Keratinocyte (primary cell): ENCODE measurements around the gene TWIST1. TPM values are rescaled to one million over a fixed set of nuclear protein-coding genes. Genes with fewer than 3 reads are reported as not detected.

ENCODE experiments used
- DNase-seq: peaks from one replicate; pipeline ENCODE4 v3.0.0-alpha.2; 2011; ENCODE audit warnings: low read depth, missing footprints, low spot score
- FAIRE-seq: peaks from 2 replicates; lab custom pipeline; 2011; peaks lifted over from hg19 to GRCh38; lab: Jason Lieb, UNC
- H2AFZ ChIP-seq: 2 replicates; pipeline ENCODE4 v1.6.0; 2012; ENCODE audit warnings: low read length, control low read depth, inconsistent platforms; ENCODE audit not compliant: control insufficient read depth
- H3K27ac ChIP-seq: 2 replicates; pipeline ENCODE4 v1.5.1; 2011; ENCODE audit warnings: low read length; ENCODE audit not compliant: control insufficient read depth, insufficient read depth
- H3K27me3 ChIP-seq: 3 replicates; pipeline ENCODE4 v1.6.0; 2011; ENCODE audit warnings: low read length; ENCODE audit not compliant: control insufficient read depth, insufficient read depth; ENCODE audit errors: extremely low read depth
- H3K36me3 ChIP-seq, 2 experiments: 2 replicates in 1 of 2; 3 replicates in 1 of 2; pipeline ENCODE4 v1.5.1; 2011; ENCODE audit warnings: low read length in 2 of 2, mild to moderate bottlenecking in 1 of 2; ENCODE audit not compliant: control insufficient read depth in 2 of 2, insufficient read depth in 2 of 2; ENCODE audit errors: extremely low read depth in 1 of 2
- H3K4me1 ChIP-seq: 3 replicates; pipeline ENCODE4 v1.5.1; 2011; ENCODE audit warnings: low read length; ENCODE audit not compliant: control insufficient read depth, insufficient read depth; ENCODE audit errors: extremely low read depth
- H3K4me2 ChIP-seq: 3 replicates; pipeline ENCODE4 v1.6.0; 2011; ENCODE audit warnings: low read depth, low read length; ENCODE audit not compliant: control insufficient read depth, insufficient read depth; ENCODE audit errors: extremely low read depth
- H3K4me3 ChIP-seq, 3 experiments: fragments of 200-600 bp in 1 of 3; sonication (generic) in 1 of 3; 2 replicates in 2 of 3; 3 replicates in 1 of 3; pipeline ENCODE4 v1.5.1; 2011 to 2016; ENCODE audit warnings: low read length in 3 of 3, mild to moderate bottlenecking in 3 of 3, control low read depth in 2 of 3, inconsistent platforms in 1 of 3, low read depth in 1 of 3, mixed read lengths in 1 of 3, mixed run types in 1 of 3, moderate library complexity in 1 of 3; ENCODE audit not compliant: control insufficient read depth in 2 of 3, insufficient read depth in 2 of 3; ENCODE audit errors: extremely low read depth in 1 of 3
- H3K79me2 ChIP-seq: 2 replicates; pipeline ENCODE4 v1.6.0; 2012; ENCODE audit warnings: low read length; ENCODE audit not compliant: control insufficient read depth, insufficient read depth
- H3K9ac ChIP-seq: 3 replicates; pipeline ENCODE4 v1.6.0; 2011; ENCODE audit warnings: low read length; ENCODE audit not compliant: control insufficient read depth, insufficient read depth; ENCODE audit errors: extremely low read depth
- H3K9me1 ChIP-seq: 3 replicates; pipeline ENCODE4 v1.6.0; 2011; ENCODE audit warnings: low read length; ENCODE audit not compliant: control insufficient read depth, insufficient read depth; ENCODE audit errors: extremely low read depth
- H3K9me3 ChIP-seq: 2 replicates; pipeline ENCODE4 v1.5.1; 2012; ENCODE audit warnings: low read depth, low read length; ENCODE audit not compliant: control insufficient read depth
- H4K20me1 ChIP-seq: 3 replicates; pipeline ENCODE4 v1.6.0; 2011; ENCODE audit warnings: low read length; ENCODE audit not compliant: control insufficient read depth, insufficient read depth; ENCODE audit errors: extremely low read depth
- CTCF ChIP-seq, 3 experiments: IDR thresholded peaks in 1 of 3; conservative IDR thresholded peaks in 1 of 3; optimal IDR thresholded peaks in 1 of 3; 2 replicates in 2 of 3; 3 replicates in 1 of 3; pipeline versions ENCODE3 to v1.5.1; 2011; ENCODE audit warnings: low read length in 3 of 3, mild to moderate bottlenecking in 3 of 3, moderate library complexity in 2 of 3, control low read depth in 1 of 3, inconsistent platforms in 1 of 3; ENCODE audit not compliant: insufficient read depth in 2 of 3; ENCODE audit errors: extremely low read depth in 1 of 3
- EZH2 ChIP-seq: IDR thresholded peaks from one replicate; pipeline ENCODE4 v1.6.1; 2012; ENCODE audit warnings: inconsistent platforms, mild to moderate bottlenecking, low read length, moderate library complexity
- dilution Hi-C: fragments of 300-500 bp; cut with MboI; formaldehyde crosslinking; loops from one replicate; pipeline ENCODE4 v1.7.0; 2020; ENCODE audit warnings: low sequenced_read_pairs; ENCODE audit not compliant: extremely low pct_ligation_motif_present
- polyA plus RNA-seq, 5 experiments: library from polyadenylated mRNA; depleted of rRNA in 3 of 5; stranded (reverse) in 3 of 5; stranded (forward) in 1 of 5; unstranded in 1 of 5; fragments of >200 nt; gene quantifications; 1 replicate in 1 of 5; 2 replicates in 3 of 5; 3 replicates in 1 of 5; pipeline versions ENCODE4 v1.2.1 to v1.2.3, GENCODE V29; 2011 to 2012; ENCODE audit warnings: missing spikeins in 2 of 5, low read depth in 1 of 5, low replicate concordance in 1 of 5

TWIST1 gene
- polyA plus RNA-seq, 1 donor (not counting 4 experiments of a cell fraction or from before 2014, with no cell fraction given) = 1.5 TPM

DNA sequence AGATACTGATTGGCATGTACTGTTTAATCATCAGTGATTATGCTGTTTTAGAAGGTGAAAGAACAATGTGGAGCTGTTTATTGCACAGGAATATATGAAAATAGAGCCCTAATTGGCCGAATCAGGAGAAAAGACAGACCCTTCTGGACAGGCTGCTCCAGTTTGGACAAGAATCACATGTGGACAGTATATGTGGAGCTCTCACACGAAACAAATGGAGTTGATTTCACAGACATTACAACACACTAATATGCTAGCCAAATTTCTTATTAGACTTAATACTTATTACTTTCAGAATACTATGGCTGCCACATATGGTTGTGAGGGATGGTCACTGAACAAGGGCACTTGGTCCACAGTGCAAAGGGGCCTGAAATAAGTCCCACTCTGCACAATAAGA, 15.5 kb downstream of the TWIST1 start:
- Histone ChIP-seq H4K20me1 (no peaks in the 10 kb centered on the region), H3K4me1 (peaks cover 5% of the 10 kb centered on the region), H2AFZ (no peak overlapping the region), H3K4me3 (no peak overlapping the region), H3K9me3 (no peaks in the 10 kb centered on the region), H3K79me2 (no peaks in the 10 kb centered on the region), H3K9ac (no peak overlapping the region), H3K36me3 (no peaks in the 10 kb centered on the region), H3K27ac (no peak overlapping the region), H3K4me2 (no peak overlapping the region), H3K27me3 (peaks cover 25% of the 10 kb centered on the region), H3K9me1 (no peaks in the 10 kb centered on the region)
- FAIRE-seq (no peak), DNase-seq (no peak)
- TF ChIP-seq EZH2 (no peak), CTCF (optimal IDR thresholded peaks at IDR 0.05 in 1 of 3, IDR thresholded peaks at IDR 0.05 in 1 of 3, conservative IDR thresholded peaks at IDR 0.05 in 1 of 3; ENCODE audit: extremely low read depth in 1 of 3, insufficient read depth in 2 of 3, low read length in 3 of 3) (no peak)
- dilution Hi-C loops = no loop called here

GRCh38 chr7:19101472-19101871, 16.0 kb downstream of the TWIST1 start:
- H3K36me3 ChIP-seq = no peaks in the 10 kb centered on the region
- TF ChIP-seq CTCF (optimal IDR thresholded peaks at IDR 0.05 in 1 of 3, IDR thresholded peaks at IDR 0.05 in 1 of 3, conservative IDR thresholded peaks at IDR 0.05 in 1 of 3; ENCODE audit: extremely low read depth in 1 of 3, insufficient read depth in 2 of 3, low read length in 3 of 3) (no peak), EZH2 (no peak)
- no peaks in the 10 kb centered on the region for H3K9me3 ChIP-seq
- H4K20me1 ChIP-seq = no peaks in the 10 kb centered on the region
- no peaks in the 10 kb centered on the region for H3K9me1 ChIP-seq
- H3K79me2 ChIP-seq = no peaks in the 10 kb centered on the region
- H3K4me3 ChIP-seq = no peak overlapping the region
- peaks cover 21% of the 10 kb centered on the region for H3K27me3 ChIP-seq
- no peak for DNase-seq
- no peak overlapping the region for H3K27ac ChIP-seq
- no peak overlapping the region for H3K4me2 ChIP-seq
- peaks cover 2% of the 10 kb centered on the region for H3K4me1 ChIP-seq
- dilution Hi-C loops = no loop called here
- no peak overlapping the region for H3K9ac ChIP-seq
- H2AFZ ChIP-seq = no peak overlapping the region
- FAIRE-seq = no peak
